HG03060 (cell line): ENCODE data around the gene STAT6.
"Not testable (repeated sequence)": the region's sequence is repeated elsewhere in the genome, so short reads cannot be mapped to it uniquely, and the experiment has no call there.

Source experiments
- ATAC-seq: cut with Tn5 transposase; IDR thresholded peaks from one replicate; pipeline ENCODE4 v1.9.1; 2021; ENCODE audit warnings: low read depth, moderate number of reproducible peaks; ENCODE audit not compliant: unreplicated experiment

STAT6 gene

DNA sequence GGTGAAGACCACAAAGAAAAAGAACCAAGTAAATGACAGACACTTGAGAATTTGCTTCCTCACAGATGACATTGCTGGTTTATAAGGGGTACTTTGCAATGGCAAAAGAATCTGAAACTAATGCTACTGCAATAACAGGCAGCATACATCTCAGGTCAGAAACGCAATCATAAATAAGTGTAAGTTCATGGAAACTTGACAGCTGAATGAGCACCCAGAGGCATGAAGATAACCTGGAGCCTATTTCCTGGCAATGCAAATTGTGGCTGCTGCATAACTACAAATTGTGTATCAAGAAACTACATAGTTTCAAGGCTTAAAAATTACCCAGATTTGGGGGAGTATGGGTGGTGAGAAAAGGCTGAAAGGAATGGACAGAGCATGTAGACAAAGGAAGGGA, 52.7 kb downstream of the STAT6 start:
- ATAC-seq: no peak

- ATAC-seq: no peak
These were observed 54.0 kb downstream of the STAT6 start for GRCh38 chr12:57057067-57057751.

DNA sequence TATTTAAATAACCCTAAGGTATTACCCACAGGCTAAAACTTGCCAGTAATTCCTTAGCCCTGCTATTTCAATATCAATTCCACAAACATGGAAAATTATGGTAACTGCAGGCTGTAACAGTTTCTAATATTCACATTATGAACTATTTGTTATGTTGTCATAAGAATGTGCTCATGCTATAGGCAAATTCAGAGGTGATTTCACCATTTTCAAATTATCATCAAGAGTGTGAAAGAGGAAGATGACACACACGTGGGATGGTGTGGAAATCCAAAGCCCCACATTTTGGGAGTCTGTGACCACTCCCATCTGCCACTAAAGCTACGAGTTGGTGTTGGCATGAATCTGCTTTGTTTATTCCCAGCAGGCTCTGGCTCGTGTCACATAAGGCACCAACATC, 55.3 kb downstream of the STAT6 start:
- ATAC-seq: no peak

DNA sequence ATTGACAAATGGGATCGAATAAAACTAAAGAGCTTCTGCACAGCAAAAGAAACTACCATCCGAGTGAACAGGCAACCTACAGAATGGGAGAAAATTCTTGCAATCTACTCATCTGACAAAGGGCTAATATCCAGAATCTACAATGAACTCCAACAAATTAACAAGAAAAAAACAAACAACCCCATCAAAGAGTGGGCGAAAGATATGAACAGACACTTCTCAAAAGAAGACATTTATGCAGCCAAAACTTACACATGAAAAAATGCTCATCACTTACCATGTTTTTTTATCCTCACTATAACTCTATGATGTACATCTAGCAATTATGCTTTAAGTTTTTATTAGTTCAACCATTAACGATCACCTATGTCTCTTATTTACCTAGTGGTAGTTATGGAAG, 57.3 kb downstream of the STAT6 start:
- ATAC-seq: not testable (repeated sequence)

DNA sequence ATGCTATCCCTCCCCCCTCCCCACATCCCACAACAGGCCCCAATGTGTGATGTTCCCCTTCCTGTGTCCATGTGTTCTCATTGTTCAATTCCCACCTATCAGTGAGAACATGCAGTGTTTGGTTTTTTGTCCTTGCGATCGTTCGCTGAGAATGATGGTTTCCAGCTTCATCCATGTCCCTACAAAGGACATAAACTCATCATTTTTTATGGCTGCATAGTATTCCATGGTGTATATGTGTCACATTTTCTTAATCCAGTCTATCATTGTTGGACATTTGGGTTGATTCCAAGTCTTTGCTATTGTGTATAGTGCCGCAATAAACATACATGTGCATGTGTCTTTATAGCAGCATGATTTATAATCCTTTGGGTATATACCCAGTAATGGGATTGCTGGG, 58.0 kb downstream of the STAT6 start:
- not testable (repeated sequence) for ATAC-seq

- no peak for ATAC-seq
These were observed 60.2 kb downstream of the STAT6 start for GRCh38 chr12:57051011-57051410.

DNA sequence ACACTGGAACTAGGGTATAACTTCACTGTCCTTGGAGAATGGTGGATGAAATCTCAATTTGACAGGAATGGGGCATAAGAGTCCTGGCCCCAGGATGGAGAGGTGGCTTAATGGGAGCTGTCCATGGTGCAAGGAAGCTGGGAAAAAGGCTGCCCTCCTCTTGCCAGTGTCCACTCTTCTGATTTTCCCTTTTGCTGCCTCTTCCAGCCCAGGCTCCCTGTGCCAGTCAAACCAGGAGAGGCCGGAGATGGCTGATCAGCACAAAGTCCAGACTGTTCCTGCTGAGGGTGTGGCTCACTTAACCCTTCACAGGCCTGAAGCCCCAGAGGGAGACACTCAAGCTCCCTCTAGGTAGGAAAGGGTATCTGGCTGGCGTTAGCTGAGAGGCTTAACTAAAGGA, 61.3 kb downstream of the STAT6 start, which contains the start of gene MYO1A:
TSS of gene MYO1A (minus strand) at position 240 of the 400 bp plus-strand sequence. CDS start 1,806 bp downstream, outside the sequence.
- no peak for ATAC-seq

GRCh38 chr12:57049119-57049446, 62.1 kb downstream of the STAT6 start:
- no peak for ATAC-seq

GRCh38 chr12:57048423-57049118, 62.6 kb downstream of the STAT6 start:
- ATAC-seq: no peak

GRCh38 chr12:57047981-57048380, 63.2 kb downstream of the STAT6 start:
- ATAC-seq: no peak

- no peak for ATAC-seq
These were observed 63.9 kb downstream of the STAT6 start for GRCh38 chr12:57046947-57047890.

DNA sequence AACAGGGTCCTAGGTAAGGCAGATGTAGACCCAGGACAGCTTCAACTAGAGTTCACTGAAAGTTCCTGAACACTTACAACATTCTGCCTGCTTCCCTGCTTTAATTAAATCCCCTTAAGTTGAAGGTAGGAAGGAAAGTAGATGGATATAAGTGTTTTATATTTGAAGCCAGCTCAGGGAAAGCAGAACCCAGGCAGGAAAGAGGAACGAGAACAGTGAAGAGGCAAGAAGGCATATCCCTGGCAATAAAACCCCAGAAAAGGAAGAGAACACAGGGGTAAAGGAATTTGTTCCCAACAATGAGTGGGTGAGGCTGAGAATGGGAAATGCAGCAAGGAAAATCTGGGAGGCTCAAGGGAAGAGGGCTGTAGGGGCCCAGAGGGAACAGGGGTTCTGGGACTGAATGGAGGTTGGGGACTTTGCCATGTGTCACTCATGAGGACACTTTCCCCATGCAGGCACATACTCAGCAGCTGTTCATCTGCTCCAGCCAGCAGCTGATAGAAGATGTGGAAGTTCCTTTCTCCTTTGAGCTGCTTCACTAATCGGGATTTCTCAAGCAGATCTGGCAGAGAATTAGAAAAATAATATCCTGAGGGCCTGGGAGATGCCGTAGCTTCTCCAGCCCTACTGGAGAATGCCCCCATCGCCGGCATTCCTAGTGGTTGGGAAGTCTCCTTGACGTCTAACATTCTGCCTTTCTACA, 64.9 kb downstream of the STAT6 start:
- no peak for ATAC-seq
